Measurements from ENCODE around the gene CACNA1C.

DNA sequence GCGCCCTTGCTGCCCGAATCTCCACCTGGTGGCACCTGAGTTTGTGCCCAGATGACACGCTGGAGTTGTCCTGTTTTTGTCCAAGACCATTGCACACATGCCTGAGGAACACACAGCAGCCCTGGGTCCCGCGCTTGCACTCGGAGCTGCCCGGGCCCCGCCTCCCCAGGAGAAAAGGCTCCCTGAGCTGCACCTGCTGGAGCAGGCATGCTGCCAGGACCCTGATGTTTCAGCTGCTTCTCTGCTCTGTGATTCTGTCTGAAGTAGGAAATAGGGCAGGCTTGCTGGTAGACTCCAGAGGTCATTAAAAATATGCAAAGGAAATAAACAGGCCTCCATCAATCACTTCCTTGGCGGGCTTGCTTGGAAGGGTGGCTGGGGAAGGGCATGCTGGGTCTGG lies 271.6 kb downstream of the CACNA1C start:
- TF ChIP-seq, protein P1, sequence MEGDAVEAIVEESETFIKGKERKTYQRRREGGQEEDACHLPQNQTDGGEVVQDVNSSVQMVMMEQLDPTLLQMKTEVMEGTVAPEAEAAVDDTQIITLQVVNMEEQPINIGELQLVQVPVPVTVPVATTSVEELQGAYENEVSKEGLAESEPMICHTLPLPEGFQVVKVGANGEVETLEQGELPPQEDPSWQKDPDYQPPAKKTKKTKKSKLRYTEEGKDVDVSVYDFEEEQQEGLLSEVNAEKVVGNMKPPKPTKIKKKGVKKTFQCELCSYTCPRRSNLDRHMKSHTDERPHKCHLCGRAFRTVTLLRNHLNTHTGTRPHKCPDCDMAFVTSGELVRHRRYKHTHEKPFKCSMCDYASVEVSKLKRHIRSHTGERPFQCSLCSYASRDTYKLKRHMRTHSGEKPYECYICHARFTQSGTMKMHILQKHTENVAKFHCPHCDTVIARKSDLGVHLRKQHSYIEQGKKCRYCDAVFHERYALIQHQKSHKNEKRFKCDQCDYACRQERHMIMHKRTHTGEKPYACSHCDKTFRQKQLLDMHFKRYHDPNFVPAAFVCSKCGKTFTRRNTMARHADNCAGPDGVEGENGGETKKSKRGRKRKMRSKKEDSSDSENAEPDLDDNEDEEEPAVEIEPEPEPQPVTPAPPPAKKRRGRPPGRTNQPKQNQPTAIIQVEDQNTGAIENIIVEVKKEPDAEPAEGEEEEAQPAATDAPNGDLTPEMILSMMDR (conservative IDR thresholded peaks at IDR 0.05) = no peak
- TF ChIP-seq EZH2 (IDR thresholded peaks at IDR 0.05; ENCODE audit: low read depth) = no peak

Measured in PC-9 (cell line).